Measurements from ENCODE around the gene ABHD6.
A peak's percentile ranks its signal among the peaks of the same experiment; 100 is the strongest.

ABHD6 gene

GRCh38 chr3:58249358-58250092 lies 11.9 kb downstream of the ABHD6 start:
- ChIA-PET CTCF (interaction anchor here (0.6 kb wide), 1 partner anchor 33 kb away, joined by 5 read pairs; no protein-coding TSS in a partner anchor), POLR2A (ENCODE audit: low non-redundant PET) (no interaction called here)
- no peak for DNase-seq (ENCODE audit: low spot score)
- H3K27ac ChIP-seq, result no peak overlapping the region
- TF ChIP-seq CTCF (conservative IDR thresholded peaks at IDR 0.05; ENCODE audit: low read depth), result no peak

- POLR2A ChIA-PET (ENCODE audit: low non-redundant PET), result no interaction called here
- no peak for TF ChIP-seq CTCF (conservative IDR thresholded peaks at IDR 0.05; ENCODE audit: low read depth)
- no peak for DNase-seq (ENCODE audit: low spot score)
- CTCF ChIA-PET, result interaction anchor here (0.6 kb wide), 1 partner anchor 33 kb away, joined by 5 read pairs; no protein-coding TSS in a partner anchor
- H3K27ac ChIP-seq, result no peak overlapping the region
Measured at GRCh38 chr3:58250093-58250707, 12.6 kb downstream of the ABHD6 start.

GRCh38 chr3:58251631-58252035 lies 14.0 kb downstream of the ABHD6 start:
- DNase-seq (ENCODE audit: low spot score), result no peak
- ChIA-PET POLR2A (ENCODE audit: low non-redundant PET) (no interaction called here), CTCF (no interaction called here)
- peak overlapping the region; percentile 71 for H3K27ac ChIP-seq
- no peak for TF ChIP-seq CTCF (conservative IDR thresholded peaks at IDR 0.05; ENCODE audit: low read depth)

- ChIA-PET CTCF (no interaction called here), POLR2A (ENCODE audit: low non-redundant PET) (no interaction called here)
- no peak for DNase-seq (ENCODE audit: low spot score)
- no peak overlapping the region for H3K27ac ChIP-seq
- no peak for TF ChIP-seq CTCF (conservative IDR thresholded peaks at IDR 0.05; ENCODE audit: low read depth)
Measured at GRCh38 chr3:58254144-58254543, 16.6 kb downstream of the ABHD6 start.

GRCh38 chr3:58256061-58256460 lies 18.5 kb downstream of the ABHD6 start:
- DNase-seq (ENCODE audit: low spot score), result no peak
- no peak for TF ChIP-seq CTCF (conservative IDR thresholded peaks at IDR 0.05; ENCODE audit: low read depth)
- ChIA-PET CTCF (no interaction called here), POLR2A (ENCODE audit: low non-redundant PET) (no interaction called here)
- no peak overlapping the region for H3K27ac ChIP-seq

- no peak for DNase-seq (ENCODE audit: low spot score)
- no peak overlapping the region for H3K27ac ChIP-seq
- TF ChIP-seq CTCF (conservative IDR thresholded peaks at IDR 0.05; ENCODE audit: low read depth), result no peak
- CTCF ChIA-PET, result no interaction called here
- POLR2A ChIA-PET (ENCODE audit: low non-redundant PET), result no interaction called here
Measured at GRCh38 chr3:58256511-58256910, 18.9 kb downstream of the ABHD6 start.
